CD4-positive, CD25-positive, alpha-beta regulatory T cell (primary cell): ENCODE measurements around the gene OR12D3. TPM values are rescaled to one million over a fixed set of nuclear protein-coding genes. Genes with fewer than 3 reads are reported as not detected.
"Not testable (repeated sequence)": the region's sequence is repeated elsewhere in the genome, so short reads cannot be mapped to it uniquely, and the experiment has no call there.

ENCODE experiments used
- ATAC-seq, 2 donors: fragments of 150-1000 bp; cut with Tn5 transposase; one replicate each; pipeline ENCODE4 v1.10.0; 2021; ENCODE audit warnings: low read depth in 2 of 2, moderate number of reproducible peaks in 2 of 2, moderate library complexity in 1 of 2
- DNase-seq, 3 donors: peaks; one replicate each; pipeline versions ENCODE4 v3.0.0 to v3.0.0-alpha.2; 2012 to 2022; ENCODE audit warnings: mixed read lengths in 1 of 3
- H3K27ac ChIP-seq: one replicate; pipeline ENCODE4 v1.7.0; 2013; ENCODE audit warnings: mild to moderate bottlenecking, low read length; ENCODE audit not compliant: insufficient read depth, poor library complexity, severe bottlenecking
- H3K27me3 ChIP-seq: one replicate; pipeline ENCODE4 v1.7.0; 2013; ENCODE audit warnings: low read length; ENCODE audit not compliant: control insufficient read depth, insufficient read depth
- H3K36me3 ChIP-seq: one replicate; pipeline ENCODE4 v1.7.0; 2013; ENCODE audit warnings: mild to moderate bottlenecking, low read length, moderate library complexity; ENCODE audit not compliant: control insufficient read depth, insufficient read depth
- H3K4me1 ChIP-seq: 2 replicates; pipeline ENCODE4 v1.7.0; 2013; ENCODE audit warnings: mild to moderate bottlenecking, low read length; ENCODE audit not compliant: insufficient read depth, control insufficient read depth, poor library complexity, severe bottlenecking
- H3K4me3 ChIP-seq: one replicate; pipeline ENCODE4 v1.7.0; 2013; ENCODE audit warnings: low read depth, mild to moderate bottlenecking, low read length, moderate library complexity
- H3K9me3 ChIP-seq, 2 experiments: 1 replicate in 1 of 2; 2 replicates in 1 of 2; pipeline ENCODE4 v1.7.0; 2013; ENCODE audit warnings: low read length in 2 of 2, mild to moderate bottlenecking in 1 of 2, moderate library complexity in 1 of 2; ENCODE audit not compliant: control insufficient read depth in 2 of 2
- H3K27ac Mint-ChIP-seq, 3 donors: one replicate each; pipeline ENCODE4 v1.8.0; 2020 to 2022; ENCODE audit warnings: mild to moderate bottlenecking in 3 of 3, mixed read lengths in 3 of 3, moderate library complexity in 2 of 3
- H3K27me3 Mint-ChIP-seq: one replicate; pipeline ENCODE4 v1.8.0; 2022; ENCODE audit warnings: mild to moderate bottlenecking, mixed read lengths
- H3K36me3 Mint-ChIP-seq: one replicate; pipeline ENCODE4 v1.8.0; 2020; ENCODE audit warnings: mixed read lengths
- H3K4me1 Mint-ChIP-seq, 4 donors: one replicate each; pipeline ENCODE4 v1.8.0; 2020 to 2022; ENCODE audit warnings: mixed read lengths in 4 of 4, mild to moderate bottlenecking in 1 of 4
- H3K4me3 Mint-ChIP-seq, 4 donors: one replicate each; pipeline ENCODE4 v1.8.0; 2020 to 2022; ENCODE audit warnings: mild to moderate bottlenecking in 4 of 4, mixed read lengths in 4 of 4, moderate library complexity in 3 of 4
- H3K9me3 Mint-ChIP-seq, 7 donors: one replicate each; pipeline ENCODE4 v1.8.0; 2020 to 2022; ENCODE audit warnings: mixed read lengths in 7 of 7, mild to moderate bottlenecking in 3 of 7, moderate library complexity in 2 of 7
- polyA plus RNA-seq, 4 donors: library from polyadenylated mRNA; unstranded; fragments of 300-500 nt; fragmentation: Illumina TruSeq; gene quantifications; one replicate each; pipeline ENCODE4 v1.2.3, GENCODE V29; 2021
- total RNA-seq: library from RNA; stranded (reverse); gene quantifications from one replicate; pipeline ENCODE4 v1.2.3, GENCODE V29; 2022

The OR12D3 gene
- total and polyA plus RNA-seq, 5 donors from 2014 or later = not detected

GRCh38 chr6:29388533-29388932, 13.4 kb upstream of the OR12D3 start:
- no peak overlapping the region for H3K27ac Mint-ChIP-seq

GRCh38 chr6:29376003-29376402, 912 bp upstream of the OR12D3 start:
- H3K4me1 ChIP-seq = no peaks in the 10 kb centered on the region
- no peaks in the 10 kb centered on the region for H3K4me1 Mint-ChIP-seq

More at GRCh38 chr6:29388533-29388932, 13.4 kb upstream of the OR12D3 start:
- Histone ChIP-seq H3K36me3 (no peaks in the 10 kb centered on the region), H3K4me3 (no peak overlapping the region), H3K27me3 (no peaks in the 10 kb centered on the region), H3K4me1 (no peaks in the 10 kb centered on the region), H3K9me3 (no peaks in the 10 kb centered on the region), H3K27ac (no peak overlapping the region)
- H3K4me1 Mint-ChIP-seq = peaks cover 0 to 5% (median 0%) of the 10 kb centered on the region in 4 donors
- H3K9me3 Mint-ChIP-seq = peaks cover 0 to 1% (median 0%) of the 10 kb centered on the region in 7 donors
- ATAC-seq (no peak), DNase-seq (no peak)
- H3K36me3 Mint-ChIP-seq = no peaks in the 10 kb centered on the region
- H3K4me3 Mint-ChIP-seq = no peak overlapping the region
- peaks cover 22% of the 10 kb centered on the region for H3K27me3 Mint-ChIP-seq

GRCh38 chr6:29368765-29369164, 6.3 kb downstream of the OR12D3 start, which contains the start of gene OR5V1:
OR5V1 (minus strand) TSS chr6:29368865; CDS start chr6:29356195, 12,670 bp downstream.
- no peak for DNase-seq
- H3K4me3 Mint-ChIP-seq = no peak within 1 kb of the TSS

More at GRCh38 chr6:29376003-29376402, 912 bp upstream of the OR12D3 start:
- Histone ChIP-seq H3K9me3 (no peaks in the 10 kb centered on the region), H3K27ac (no peak overlapping the region), H3K4me3 (no peak overlapping the region), H3K27me3 (no peaks in the 10 kb centered on the region), H3K36me3 (no peaks in the 10 kb centered on the region)
- peaks cover 0 to 4% (median 0%) of the 10 kb centered on the region in 7 donors for H3K9me3 Mint-ChIP-seq
- H3K27me3 Mint-ChIP-seq = peaks cover 21% of the 10 kb centered on the region
- ATAC-seq (no peak), DNase-seq (no peak)
- no peak overlapping the region for H3K4me3 Mint-ChIP-seq
- no peak overlapping the region for H3K27ac Mint-ChIP-seq
- no peaks in the 10 kb centered on the region for H3K36me3 Mint-ChIP-seq

DNA sequence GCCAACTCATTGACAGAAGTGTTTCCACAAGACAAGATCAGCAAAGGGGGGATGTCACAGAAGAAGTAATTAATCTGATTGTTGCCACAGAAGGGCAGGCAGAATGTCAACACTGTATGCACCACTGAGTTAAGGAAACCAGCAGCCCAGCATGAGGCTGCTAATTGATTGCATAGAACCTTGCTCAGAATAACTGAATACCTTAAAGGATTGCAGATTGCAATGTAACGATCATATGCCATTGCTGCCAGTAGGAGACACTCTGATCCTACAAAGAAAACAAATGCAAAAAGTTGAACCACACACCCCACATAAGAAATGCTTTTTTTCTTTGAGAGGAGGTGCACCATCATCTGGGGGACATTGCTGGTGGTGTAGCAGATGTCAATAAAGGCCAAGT, 19.5 kb downstream of the OR12D3 start:
- Histone ChIP-seq H3K4me3 (no peak overlapping the region), H3K4me1 (no peaks in the 10 kb centered on the region), H3K27ac (no peak overlapping the region), H3K9me3 (no peaks in the 10 kb centered on the region), H3K36me3 (no peaks in the 10 kb centered on the region), H3K27me3 (peaks cover 17% of the 10 kb centered on the region)
- Mint-ChIP-seq H3K27me3 (peaks cover 16% of the 10 kb centered on the region), H3K4me3 (no peak overlapping the region), H3K9me3 (peaks cover 0 to 14% (median 3%) of the 10 kb centered on the region in 7 donors), H3K36me3 (peaks cover 3% of the 10 kb centered on the region), H3K4me1 (no peaks in the 10 kb centered on the region), H3K27ac (no peak overlapping the region)
- peak in 1 of 3 donors; percentile 1 for DNase-seq
- ATAC-seq = no peak

More at GRCh38 chr6:29368765-29369164, 6.3 kb downstream of the OR12D3 start, which contains the start of gene OR5V1:
- Histone ChIP-seq H3K4me1 (no peaks in the 10 kb centered on the region), H3K36me3 (no peaks in the 10 kb centered on the region), H3K4me3 (no peak within 1 kb of the TSS), H3K9me3 (no peaks in the 10 kb centered on the region), H3K27ac (no peak within 1 kb of the TSS), H3K27me3 (no peaks in the 10 kb centered on the region)
- Mint-ChIP-seq H3K27me3 (peaks cover 16% of the 10 kb centered on the region), H3K27ac (no peak within 1 kb of the TSS), H3K4me1 (no peaks in the 10 kb centered on the region), H3K36me3 (no peaks in the 10 kb centered on the region), H3K9me3 (peaks cover 0 to 3% (median 0%) of the 10 kb centered on the region in 7 donors)
- no peak for ATAC-seq

DNA sequence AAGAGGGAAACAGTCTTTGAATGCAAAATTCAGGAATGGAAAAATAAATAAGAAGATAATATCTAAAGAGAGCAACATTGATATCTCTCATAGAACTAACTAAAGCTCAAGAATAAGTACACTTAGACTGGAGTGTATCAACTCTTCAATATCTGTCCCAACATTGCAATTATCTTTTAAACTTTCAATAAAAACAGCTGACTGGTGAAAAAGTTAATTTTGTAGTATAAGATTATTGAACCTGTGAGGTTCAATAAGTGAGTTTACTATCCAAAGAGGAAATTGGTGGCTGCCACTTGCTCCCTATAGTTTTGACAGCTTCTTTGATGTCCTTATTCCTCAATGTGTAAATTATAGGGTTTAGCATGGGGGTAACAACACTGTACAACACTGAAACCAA, 20.1 kb downstream of the OR12D3 start:
- no peaks in the 10 kb centered on the region for H3K4me1 Mint-ChIP-seq
- H3K4me3 Mint-ChIP-seq = no peak overlapping the region
- H3K27me3 Mint-ChIP-seq = peaks cover 11% of the 10 kb centered on the region
- H3K36me3 Mint-ChIP-seq = peaks cover 3% of the 10 kb centered on the region
- Histone ChIP-seq H3K4me3 (no peak overlapping the region), H3K36me3 (no peaks in the 10 kb centered on the region), H3K4me1 (no peaks in the 10 kb centered on the region), H3K27ac (no peak overlapping the region), H3K27me3 (peaks cover 15% of the 10 kb centered on the region), H3K9me3 (no peaks in the 10 kb centered on the region)
- DNase-seq = no peak
- peaks cover 0 to 14% (median 6%) of the 10 kb centered on the region in 7 donors for H3K9me3 Mint-ChIP-seq
- H3K27ac Mint-ChIP-seq = no peak overlapping the region
- ATAC-seq = no peak

- not testable (repeated sequence) for ATAC-seq, H3K4me3 ChIP-seq, H3K27ac Mint-ChIP-seq, H3K36me3 ChIP-seq, H3K27me3 ChIP-seq, H3K9me3 ChIP-seq, H3K4me1 Mint-ChIP-seq, H3K27ac ChIP-seq, DNase-seq, H3K4me1 ChIP-seq, H3K36me3 Mint-ChIP-seq, H3K4me3 Mint-ChIP-seq
- H3K9me3 Mint-ChIP-seq = peaks cover 0 to 11% (median 6%) of the 10 kb centered on the region in 7 donors
- peaks cover 18% of the 10 kb centered on the region for H3K27me3 Mint-ChIP-seq
Observed at GRCh38 chr6:29349348-29349747, 25.7 kb downstream of the OR12D3 start.

DNA sequence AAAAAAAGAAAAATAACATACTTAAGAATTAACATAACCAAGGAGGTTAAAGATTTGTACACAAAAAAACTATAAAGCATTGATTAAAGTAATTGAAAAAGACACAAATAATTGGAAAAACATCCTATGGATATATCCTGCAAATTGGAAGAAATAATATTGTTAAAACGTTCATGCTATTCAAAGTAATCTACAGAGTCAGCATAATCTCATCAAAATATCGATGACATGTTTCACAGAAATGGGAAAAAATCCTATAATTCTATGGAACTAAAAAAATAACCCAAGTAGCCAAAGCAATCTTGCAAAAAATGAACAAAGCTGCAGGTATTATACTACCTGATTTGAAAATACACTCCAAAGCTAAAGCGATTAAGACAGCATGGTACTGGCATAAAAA, 29.7 kb downstream of the OR12D3 start:
- no peak overlapping the region for H3K4me3 ChIP-seq
- DNase-seq (no peak), ATAC-seq (no peak)
- Mint-ChIP-seq H3K4me3 (no peak overlapping the region), H3K27me3 (peaks cover 26% of the 10 kb centered on the region), H3K27ac (peak overlapping the region in 1 of 3 donors; percentile 57), H3K36me3 (no peaks in the 10 kb centered on the region), H3K4me1 (no peaks in the 10 kb centered on the region), H3K9me3 (peaks cover 0 to 1% (median under 1%) of the 10 kb centered on the region in 7 donors)
- no peak overlapping the region for H3K27ac ChIP-seq
- peaks cover 6% of the 10 kb centered on the region for H3K27me3 ChIP-seq
- H3K4me1 ChIP-seq = no peaks in the 10 kb centered on the region
- H3K36me3 ChIP-seq = no peaks in the 10 kb centered on the region
- no peaks in the 10 kb centered on the region for H3K9me3 ChIP-seq

- peaks cover 17% of the 10 kb centered on the region for H3K27me3 Mint-ChIP-seq
Observed at GRCh38 chr6:29336269-29336668, 38.8 kb downstream of the OR12D3 start.

More at GRCh38 chr6:29336269-29336668, 38.8 kb downstream of the OR12D3 start:
- no peak for ATAC-seq
- Histone ChIP-seq H3K4me1 (no peaks in the 10 kb centered on the region), H3K27me3 (peaks cover 11% of the 10 kb centered on the region), H3K9me3 (no peaks in the 10 kb centered on the region), H3K36me3 (no peaks in the 10 kb centered on the region), H3K4me3 (no peak overlapping the region), H3K27ac (no peak overlapping the region)
- H3K4me3 Mint-ChIP-seq = no peak overlapping the region
- no peaks in the 10 kb centered on the region for H3K36me3 Mint-ChIP-seq
- peaks cover 0 to 4% (median 0%) of the 10 kb centered on the region in 7 donors for H3K9me3 Mint-ChIP-seq
- no peak overlapping the region for H3K27ac Mint-ChIP-seq
- no peaks in the 10 kb centered on the region for H3K4me1 Mint-ChIP-seq
- DNase-seq = no peak
